Raji (cell line): ENCODE data around the gene KCNH1.

Experiments
- POLR2A ChIP-seq: IDR thresholded peaks from 2 replicates; pipeline ENCODE4 v1.6.1; 2011; ENCODE audit warnings: low read depth, low read length, control low read depth; ENCODE audit not compliant: insufficient read depth

KCNH1 gene

DNA sequence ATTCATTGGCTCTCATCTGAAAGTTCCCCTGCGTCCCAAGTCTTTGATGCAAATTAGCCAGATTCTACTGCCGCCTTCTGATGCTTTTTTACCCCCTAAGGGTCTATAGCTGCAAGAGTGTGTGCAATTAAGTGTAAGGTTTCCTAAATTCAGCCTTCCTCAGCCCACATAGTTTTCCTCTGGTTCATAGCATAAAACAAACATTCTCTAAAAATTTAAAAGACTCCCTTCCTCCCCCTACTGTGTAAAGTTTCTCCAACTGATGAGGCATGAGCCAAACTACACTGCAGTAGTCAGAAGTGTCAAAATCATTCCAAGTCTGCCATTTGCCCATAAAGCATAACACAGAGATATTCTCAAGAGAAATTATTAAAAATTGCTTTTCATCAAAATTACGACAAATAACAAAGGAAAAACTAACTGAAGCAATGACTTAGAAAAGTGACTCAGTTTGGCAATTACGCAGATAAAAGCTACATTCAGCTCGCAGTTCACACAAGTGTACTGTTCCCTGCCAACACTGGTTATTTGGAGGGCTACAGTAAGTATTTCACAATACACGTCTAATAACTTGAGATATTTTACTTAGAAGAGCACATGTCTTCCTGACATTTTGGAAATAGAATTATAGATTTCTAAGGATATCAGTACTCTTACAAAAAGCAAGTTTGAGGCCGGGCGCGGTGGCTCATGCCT, 15.4 kb downstream of the KCNH1 start:
- no peak for TF ChIP-seq POLR2A

DNA sequence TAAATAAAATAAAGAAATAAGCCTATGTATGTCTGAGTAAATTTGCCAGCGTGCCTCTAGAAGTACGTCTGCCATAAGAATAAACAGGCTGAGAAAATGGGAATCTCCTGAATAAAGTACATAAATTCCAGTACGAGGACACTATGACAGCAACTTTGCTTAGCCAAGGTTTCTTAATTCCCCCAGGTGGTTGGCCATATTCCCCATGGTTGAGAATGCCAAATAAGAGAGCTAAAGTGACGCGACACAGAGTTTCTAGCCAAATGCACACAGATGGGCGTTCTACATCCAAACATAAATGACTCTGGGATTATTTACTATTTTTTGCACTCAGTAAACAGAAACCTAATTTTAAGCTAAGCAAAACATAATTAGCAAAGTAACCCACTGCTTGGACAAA, 19.5 kb downstream of the KCNH1 start:
- no peak for TF ChIP-seq POLR2A

DNA sequence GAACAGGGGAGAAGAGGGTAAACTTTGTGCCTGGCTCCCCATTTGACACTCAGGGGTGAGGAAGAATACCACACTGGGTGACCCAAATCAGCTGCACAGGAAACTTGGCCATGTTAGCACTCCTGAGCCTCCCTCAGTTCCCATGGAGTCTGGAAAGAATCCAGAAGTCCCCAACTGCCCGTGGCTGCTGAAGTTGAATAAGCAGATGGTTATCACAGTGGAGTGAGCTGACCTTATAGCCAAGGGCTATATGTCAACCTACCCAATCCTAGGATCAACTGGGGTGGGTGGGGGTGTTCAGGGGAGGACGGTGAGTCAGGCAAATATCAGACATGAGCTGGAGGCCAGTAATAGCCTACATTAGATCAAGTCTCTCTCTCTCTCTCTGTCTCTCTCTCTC, 20.4 kb downstream of the KCNH1 start:
- TF ChIP-seq POLR2A: no peak

DNA sequence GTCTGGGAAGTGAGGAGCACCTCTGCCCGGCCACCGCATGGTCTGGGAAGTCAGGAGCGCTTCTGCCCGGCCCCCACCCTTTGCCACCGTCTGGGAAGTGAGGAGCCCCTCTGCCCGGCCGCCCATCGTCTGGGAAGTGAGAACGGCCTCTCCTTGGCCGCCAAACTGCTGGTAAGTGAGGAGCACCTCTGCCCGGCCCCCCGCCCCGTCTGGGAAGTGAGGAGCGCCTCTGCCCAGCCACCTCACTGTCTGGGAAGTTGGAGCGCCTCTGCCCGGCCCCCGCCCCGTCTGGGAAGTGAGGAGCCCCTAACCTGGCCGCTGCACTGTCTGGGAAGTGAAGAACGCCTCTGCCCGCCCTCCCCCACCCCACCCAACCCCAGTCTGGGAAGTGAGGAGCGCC, 22.6 kb downstream of the KCNH1 start:
- no peak for TF ChIP-seq POLR2A

DNA sequence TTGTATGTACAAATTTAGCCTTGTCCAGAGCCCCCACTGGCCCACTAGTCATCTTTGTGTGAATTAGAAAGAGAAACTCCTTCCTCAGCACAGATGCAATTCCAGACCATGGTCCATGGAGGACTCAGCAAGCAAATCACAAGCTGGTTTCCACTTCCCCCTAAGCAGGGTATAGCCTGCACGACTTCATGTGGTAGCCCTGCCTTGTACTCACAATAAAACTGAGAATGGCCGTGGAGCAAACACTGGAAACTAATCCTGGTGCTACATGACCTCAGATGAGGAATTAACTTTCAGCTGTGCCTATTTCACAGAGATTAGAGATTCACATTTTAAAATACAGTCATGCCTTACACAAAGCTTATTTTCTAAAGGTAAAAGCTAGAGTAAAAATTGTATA, 32.5 kb downstream of the KCNH1 start:
- TF ChIP-seq POLR2A: no peak

DNA sequence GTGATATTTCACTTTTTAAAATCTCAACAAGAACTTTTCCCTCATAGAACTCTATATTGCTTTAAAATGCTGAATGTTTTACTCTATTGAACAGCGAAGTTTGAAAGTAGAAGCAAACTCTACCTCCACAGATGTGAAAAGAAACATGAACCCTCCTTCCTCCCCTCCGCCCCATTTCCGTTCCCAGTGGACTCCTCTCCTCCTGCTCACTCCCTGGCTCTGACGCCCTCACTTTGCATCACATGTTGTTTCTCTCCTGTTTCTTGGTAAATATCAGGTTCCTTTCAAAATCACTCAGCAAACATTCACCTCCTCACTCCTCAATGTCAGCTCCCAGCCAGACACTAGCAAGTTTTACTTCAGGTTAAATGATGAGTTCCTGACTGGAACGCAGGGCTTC, 34.6 kb downstream of the KCNH1 start:
- TF ChIP-seq POLR2A: no peak

DNA sequence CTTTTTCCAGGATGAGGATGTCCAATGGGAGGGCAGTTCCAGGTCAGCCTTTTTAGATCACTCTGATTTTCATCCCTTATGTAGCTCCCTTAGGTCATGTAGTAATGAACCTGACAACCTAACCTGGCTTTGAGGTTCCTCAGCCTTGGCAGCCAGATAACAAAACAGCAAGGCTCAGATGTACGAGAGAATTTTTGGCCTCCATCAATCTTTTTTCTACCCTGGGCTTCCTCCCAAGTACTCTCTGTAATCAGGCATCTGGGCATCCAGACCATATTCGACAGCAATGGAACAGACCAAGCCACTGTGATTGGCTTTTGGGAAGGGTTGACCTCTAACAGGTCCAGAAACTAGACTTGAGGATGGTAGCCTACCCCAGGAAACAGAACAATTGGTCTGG, 38.6 kb downstream of the KCNH1 start:
- no peak for TF ChIP-seq POLR2A

DNA sequence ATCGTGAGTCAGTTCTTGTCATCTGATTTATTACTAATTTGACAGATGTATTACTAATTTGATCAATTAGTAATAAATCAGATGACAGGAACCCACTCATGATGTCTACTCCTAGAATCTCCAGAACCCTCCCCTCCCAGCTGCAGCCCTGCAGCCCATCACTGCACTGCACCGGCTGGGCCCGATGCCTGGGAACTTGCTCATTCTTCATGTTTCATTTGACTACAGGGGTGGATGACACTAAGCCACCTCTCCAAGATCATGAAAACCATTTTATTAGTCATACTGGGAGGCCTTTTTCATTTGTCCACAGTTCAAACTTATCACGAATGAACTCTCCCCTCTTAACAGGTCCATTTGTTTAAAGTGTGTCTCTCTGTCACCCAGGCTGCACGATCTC, 41.0 kb downstream of the KCNH1 start:
- no peak for TF ChIP-seq POLR2A

DNA sequence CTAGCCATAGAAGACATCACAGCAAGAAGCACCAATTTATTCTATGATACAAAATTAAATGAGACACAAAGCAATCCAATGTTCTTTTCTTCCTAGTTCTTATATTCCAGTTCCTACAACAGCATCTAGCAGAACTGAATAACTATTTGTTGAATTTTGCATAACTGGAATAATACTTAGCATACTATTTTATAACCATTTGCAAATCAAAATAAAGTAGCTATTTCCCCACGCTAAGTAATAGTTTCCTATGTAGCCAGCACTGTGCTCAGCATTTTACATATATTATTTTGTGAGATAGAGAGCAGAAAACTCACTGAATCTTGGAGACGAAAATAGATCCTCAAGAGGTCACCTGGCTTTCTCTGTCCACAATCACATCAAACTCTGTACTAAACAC, 42.1 kb downstream of the KCNH1 start:
- no peak for TF ChIP-seq POLR2A

DNA sequence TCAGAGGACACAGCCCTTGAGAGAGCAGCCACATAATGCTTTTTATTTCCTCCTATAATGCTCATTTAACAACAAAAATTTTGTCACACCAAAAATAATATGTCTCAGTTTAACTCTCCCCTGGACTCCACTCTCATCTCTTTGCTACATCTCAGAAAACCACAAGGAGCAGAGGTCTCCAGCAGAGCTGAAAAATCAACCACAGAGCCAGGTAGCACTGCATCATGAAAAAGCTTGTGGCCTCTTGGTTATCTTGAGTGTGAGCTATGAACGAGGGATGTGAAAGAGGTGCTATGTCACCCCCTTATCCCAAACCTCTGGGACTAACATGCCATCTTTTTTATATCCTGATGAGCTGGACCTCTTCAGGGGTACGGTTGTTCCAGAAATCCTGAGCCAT, 44.4 kb downstream of the KCNH1 start:
- no peak for TF ChIP-seq POLR2A

DNA sequence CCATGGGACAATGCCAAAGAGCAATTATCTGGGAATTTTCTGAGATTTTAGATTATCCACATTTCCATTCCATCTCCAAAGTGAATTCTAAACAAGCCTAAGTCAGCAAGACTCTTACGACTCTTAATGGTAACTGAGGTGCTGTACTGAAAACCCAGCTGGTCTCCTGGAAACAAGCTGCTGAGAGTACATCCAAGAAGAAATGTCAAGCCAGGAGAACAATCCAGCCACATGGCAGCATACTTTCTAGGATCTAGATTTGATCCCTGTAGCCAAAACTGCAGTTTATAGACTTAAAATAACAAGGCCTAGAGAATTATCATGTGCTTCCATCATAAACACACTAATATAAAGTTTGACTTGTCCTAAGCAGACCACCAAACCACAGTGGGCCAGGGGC, 45.8 kb downstream of the KCNH1 start:
- TF ChIP-seq POLR2A: no peak

DNA sequence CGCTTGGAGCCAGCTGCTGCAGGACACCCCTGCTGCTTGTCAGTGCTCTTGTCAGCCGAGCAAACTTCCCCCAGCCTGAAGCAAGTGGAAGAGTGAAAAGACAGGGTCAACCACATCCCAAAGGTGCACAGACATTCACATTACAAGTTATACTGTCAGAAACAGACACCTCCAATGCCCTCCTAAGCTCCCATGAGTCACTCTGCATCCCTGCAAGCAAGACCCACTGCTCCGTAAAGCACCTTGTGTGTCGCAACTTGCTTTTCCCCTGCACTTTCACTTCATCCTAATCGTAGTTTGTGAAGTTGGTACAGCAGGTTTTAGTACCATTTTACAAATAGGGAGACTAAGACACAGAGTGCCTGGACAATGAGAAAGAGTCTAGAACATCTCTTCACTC, 51.1 kb downstream of the KCNH1 start:
- TF ChIP-seq POLR2A: no peak

DNA sequence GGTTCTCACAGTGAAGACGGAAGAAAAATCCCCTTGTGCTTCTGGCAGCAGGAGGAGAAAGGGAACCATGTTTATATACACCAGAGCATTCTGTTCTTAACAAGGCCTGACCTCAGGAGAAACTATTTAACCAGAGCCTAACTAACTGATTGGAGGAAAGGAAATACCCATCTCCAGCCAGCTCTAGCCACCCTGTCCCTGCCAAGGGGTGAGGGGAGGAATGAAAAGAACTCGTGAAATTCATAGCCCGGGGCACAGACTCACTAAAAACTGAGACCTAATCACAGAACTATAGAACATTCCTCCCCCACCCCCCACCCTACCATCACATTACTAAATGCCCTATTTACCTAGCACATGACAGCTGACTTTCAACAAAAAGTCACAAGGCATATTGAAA, 65.0 kb downstream of the KCNH1 start:
- TF ChIP-seq POLR2A: no peak

DNA sequence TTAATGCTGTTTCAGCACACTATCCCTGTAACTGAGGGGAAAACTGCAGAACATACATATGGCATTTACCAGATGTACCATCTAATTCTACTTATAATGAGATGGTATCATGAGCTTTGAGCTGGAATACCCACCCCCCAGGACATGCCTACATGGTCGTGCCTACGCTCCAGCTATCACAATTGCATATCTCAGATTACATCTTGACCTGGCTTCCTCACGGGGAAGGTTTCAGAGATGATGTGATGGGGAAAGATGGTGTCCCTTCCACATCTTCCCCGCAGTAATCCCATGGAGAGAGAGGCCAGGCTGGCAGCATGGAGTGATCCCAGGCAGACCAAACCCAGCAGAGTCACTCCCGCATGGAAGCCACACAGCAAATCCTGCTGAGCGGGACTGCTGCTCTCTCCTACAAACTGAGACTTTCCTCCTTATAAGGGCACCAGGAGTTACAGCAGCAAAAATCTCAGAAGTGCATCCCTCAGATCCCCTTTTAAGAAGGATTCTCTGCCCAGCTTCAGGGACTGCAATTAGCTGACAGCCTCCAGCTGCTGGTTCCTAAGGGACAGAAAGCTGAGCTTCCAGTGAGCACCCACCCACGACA, 67.1 kb downstream of the KCNH1 start:
- TF ChIP-seq POLR2A: no peak

DNA sequence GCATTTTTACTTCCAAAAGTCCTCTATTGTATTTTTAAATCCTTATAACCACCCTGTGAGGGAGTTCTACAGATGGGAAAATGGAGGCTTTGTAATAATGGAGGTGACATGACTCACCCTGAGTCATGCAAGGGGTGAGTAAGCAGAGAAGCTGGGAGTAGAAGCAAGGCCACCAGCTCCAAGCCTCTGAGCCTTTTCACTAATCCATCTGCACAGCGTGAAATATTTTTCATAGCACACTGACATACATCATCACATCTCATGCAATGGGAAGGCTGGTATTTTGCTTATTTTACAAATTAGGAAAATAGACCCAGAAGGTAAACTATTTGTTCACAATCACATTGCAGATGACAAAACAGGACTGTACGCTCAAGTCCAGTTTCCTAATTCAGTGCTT, 96.9 kb downstream of the KCNH1 start:
- TF ChIP-seq POLR2A: no peak

DNA sequence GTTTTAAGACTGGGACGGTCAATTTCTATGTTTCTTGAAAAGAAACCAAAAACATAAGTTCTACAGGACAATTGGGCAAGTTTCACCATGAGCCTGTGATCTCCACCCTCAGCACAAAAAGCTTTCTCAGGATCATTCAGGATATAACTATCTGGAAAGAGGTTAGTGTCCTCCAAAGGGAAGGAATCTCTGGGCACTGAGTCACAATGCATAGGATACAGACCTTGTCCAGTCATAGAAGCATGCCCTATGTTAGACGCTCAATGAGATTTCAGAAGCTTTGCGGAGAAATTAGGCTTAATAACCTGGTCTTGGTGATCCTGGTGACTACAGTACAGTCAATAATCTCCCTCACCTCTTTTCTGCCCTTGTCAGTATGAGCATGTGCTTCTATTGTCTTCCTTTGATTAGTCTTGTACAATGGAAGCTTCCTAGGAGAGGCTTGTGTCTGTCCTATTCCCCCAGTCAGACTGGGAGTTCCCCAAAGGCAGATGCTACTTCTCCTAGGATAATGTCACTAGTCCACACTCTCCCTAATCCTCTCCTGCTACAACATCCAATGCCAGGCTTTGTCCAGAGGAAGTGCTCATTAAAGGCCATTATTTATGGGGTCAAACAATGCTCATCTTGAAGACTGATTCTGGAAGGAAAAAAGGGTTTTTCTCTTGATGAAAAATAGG, 97.4 kb downstream of the KCNH1 start:
- TF ChIP-seq POLR2A: no peak
